GM19043 (cell line): ENCODE data around the gene CPNE5.

ENCODE experiments used
- ATAC-seq: cut with Tn5 transposase; IDR thresholded peaks from one replicate; pipeline ENCODE4 v1.9.1; 2021; ENCODE audit warnings: low read depth; ENCODE audit not compliant: unreplicated experiment

The CPNE5 gene

GRCh38 chr6:36691011-36691410 lies 148.2 kb downstream of the CPNE5 start:
- no peak for ATAC-seq
